HCT116 (cell line): ENCODE measurements around the gene LGR6. TPM values are rescaled to one million over a fixed set of nuclear protein-coding genes. Genes with fewer than 3 reads are reported as not detected.

Source experiments
- ATAC-seq: fragments of 200-7000 bp; cut with Tn5 transposase; 2 replicates; pipeline ENCODE4 v1.9.1; 2020; ENCODE audit warnings: mild to moderate bottlenecking, moderate library complexity
- BruUV-seq: library from RNA; stranded (reverse); fragments of 400-500 nt; replicated peaks from 2 replicates; lab custom pipeline; 2021; lab: Mats Ljungman, UMichigan
- CTCF ChIA-PET: fragments of 300-600 bp; sonication (Branson Sonifier 250); formaldehyde crosslinking; loops from one replicate; lab custom pipeline; 2021; ENCODE audit warnings: antibody characterized with exemption; lab: Charles Lee
- POLR2A ChIA-PET: fragments of 300-600, 350-600 bp; sonication (Branson Sonifier 250); formaldehyde crosslinking; loops from one replicate; lab custom pipeline; 2021; ENCODE audit warnings: antibody characterized with exemption; lab: Charles Lee
- RAD21 ChIA-PET, 2 experiments: fragments of 300-600 bp; sonication (Branson Sonifier 250); formaldehyde crosslinking; loops; one replicate each; lab custom pipeline; 2023; ENCODE audit warnings: low total read pairs in 2 of 2; ENCODE audit not compliant: uncharacterized antibody in 2 of 2, unreplicated experiment in 2 of 2, low non-redundant PET in 1 of 2; lab: Charles Lee
- DNase-seq: peaks from one replicate; pipeline ENCODE4 v3.0.0-alpha.2; 2010; ENCODE audit warnings: low read depth, low spot score
- H2AFZ ChIP-seq: fragments of 200-600 bp; shearing (Covaris generic), sonication (generic); 2 replicates; pipeline ENCODE4 v1.6.1; 2017; ENCODE audit warnings: low read depth, mixed run types, mixed read lengths, antibody characterized with exemption, low read length; ENCODE audit not compliant: poor library complexity, severe bottlenecking
- H3K27ac ChIP-seq: 2 replicates; pipeline ENCODE4 v1.5.1; 2012; ENCODE audit warnings: low read depth, low read length
- H3K27me3 ChIP-seq: fragments of 200-600 bp; sonication (generic); 2 replicates; pipeline ENCODE4 v1.6.1; 2016; ENCODE audit warnings: mixed run types, low read length, mixed read lengths; ENCODE audit not compliant: insufficient read depth
- H3K36me3 ChIP-seq, 2 experiments: fragments of 200-500 bp in 1 of 2; fragments of 200-600 bp in 1 of 2; sonication (Bioruptor generic) in 1 of 2; sonication (generic) in 1 of 2; 2 replicates each; pipeline versions ENCODE4 v1.5.1 to v1.6.1; 2014 to 2016; ENCODE audit warnings: low read length in 2 of 2, inconsistent platforms in 1 of 2, mixed read lengths in 1 of 2, mixed run types in 1 of 2; ENCODE audit not compliant: insufficient read depth in 2 of 2, control insufficient read depth in 1 of 2
- H3K4me1 ChIP-seq, 2 experiments: fragments of 200-600 bp in 1 of 2; sonication (generic) in 1 of 2; 2 replicates each; pipeline versions ENCODE4 v1.5.1 to v1.6.1; 2012 to 2017; ENCODE audit warnings: low read length in 2 of 2, inconsistent platforms in 1 of 2, mild to moderate bottlenecking in 1 of 2, mixed read lengths in 1 of 2, mixed run types in 1 of 2, moderate library complexity in 1 of 2; ENCODE audit not compliant: insufficient read depth in 2 of 2, control insufficient read depth in 1 of 2
- H3K4me2 ChIP-seq: fragments of 200-600 bp; sonication (generic); 2 replicates; pipeline ENCODE4 v1.6.1; 2017; ENCODE audit warnings: mixed run types, low read length, mixed read lengths
- H3K4me3 ChIP-seq, 2 experiments: fragments of 200-600 bp in 1 of 2; sonication (generic) in 1 of 2; replicated peaks in 1 of 2; 2 replicates each; pipeline ENCODE4 v1.5.1; 2011 to 2016; ENCODE audit warnings: low read length in 2 of 2, control low read depth in 1 of 2, low read depth in 1 of 2, mild to moderate bottlenecking in 1 of 2, mixed read lengths in 1 of 2, mixed run types in 1 of 2
- H3K79me2 ChIP-seq: fragments of 200-600 bp; sonication (generic); 2 replicates; pipeline ENCODE4 v1.6.1; 2017; ENCODE audit warnings: mild to moderate bottlenecking, mixed run types, low read length, moderate library complexity, mixed read lengths; ENCODE audit not compliant: insufficient read depth
- H3K9ac ChIP-seq: fragments of 200-600 bp; sonication (generic); 2 replicates; pipeline ENCODE4 v1.6.1; 2016; ENCODE audit warnings: low read length, mixed read lengths
- H3K9me2 ChIP-seq: fragments of 200-600 bp; sonication (generic), shearing (Covaris generic); 2 replicates; pipeline ENCODE4 v1.6.1; 2017; ENCODE audit warnings: mixed run types, mild to moderate bottlenecking, moderate library complexity; ENCODE audit not compliant: insufficient read depth
- H3K9me3 ChIP-seq, 2 experiments: fragments of 200-500 bp in 1 of 2; fragments of 200-600 bp in 1 of 2; sonication (Bioruptor generic) in 1 of 2; sonication (generic) in 1 of 2; 2 replicates each; pipeline ENCODE4 v1.6.1; 2014 to 2017; ENCODE audit warnings: low read length in 2 of 2, mixed read lengths in 2 of 2, inconsistent platforms in 1 of 2, low read depth in 1 of 2, mild to moderate bottlenecking in 1 of 2, mixed run types in 1 of 2, moderate library complexity in 1 of 2; ENCODE audit not compliant: control insufficient read depth in 1 of 2, insufficient read depth in 1 of 2
- H4K20me1 ChIP-seq: fragments of 200-600 bp; sonication (generic), shearing (Covaris generic); 2 replicates; pipeline ENCODE4 v1.6.1; 2017; ENCODE audit warnings: mixed run types, mild to moderate bottlenecking, moderate library complexity; ENCODE audit not compliant: insufficient read depth
- CBX3 ChIP-seq: IDR thresholded peaks from 2 replicates; pipeline ENCODE4 v1.6.1; 2012; ENCODE audit warnings: low read depth
- CEBPB ChIP-seq: IDR thresholded peaks from 2 replicates; pipeline ENCODE4 v1.6.1; 2012; ENCODE audit warnings: low read depth
- EGR1 ChIP-seq: IDR thresholded peaks from 2 replicates; pipeline ENCODE4 v1.6.1; 2012; ENCODE audit warnings: low read depth
- FOSL1 ChIP-seq: IDR thresholded peaks from 2 replicates; pipeline ENCODE4 v1.6.1; 2012; ENCODE audit warnings: low read depth
- JUND ChIP-seq: IDR thresholded peaks from 2 replicates; pipeline ENCODE4 v1.6.1; 2012
- SIN3A ChIP-seq: IDR thresholded peaks from 2 replicates; pipeline ENCODE4 v1.6.1; 2012; ENCODE audit warnings: low read depth
- SP1 ChIP-seq: IDR thresholded peaks from 2 replicates; pipeline ENCODE4 v1.6.1; 2012; ENCODE audit warnings: low read depth
- TCF7L2 ChIP-seq: IDR thresholded peaks from 2 replicates; pipeline ENCODE4 v1.7.0; 2011; ENCODE audit warnings: borderline replicate concordance, inconsistent platforms; ENCODE audit not compliant: insufficient read depth, insufficient read length; ENCODE audit errors: extremely low read depth
- YY1 ChIP-seq: IDR thresholded peaks from 2 replicates; pipeline ENCODE4 v1.6.1; 2011; ENCODE audit warnings: low read length, low read depth, moderate library complexity, mild to moderate bottlenecking; ENCODE audit not compliant: insufficient replicate concordance; ENCODE audit errors: extremely low read depth
- intact Hi-C: fragments of 100-400 bp; cut with micrococcal nuclease; formaldehyde crosslinking; loops from 2 replicates; pipeline ENCODE4 v1.10.0; 2022
- total RNA-seq: library from RNA; stranded (reverse); gene quantifications from one replicate; pipeline ENCODE4 v1.2.1, GENCODE V29; 2021; ENCODE audit not compliant: unreplicated experiment

Gene LGR6
- total RNA-seq, 1 experiment from 2014 or later, result 0.20 TPM

- no peak for TF ChIP-seq CEBPB
- peak; percentile 35; the same call in 1 of the 2 replicates for TF ChIP-seq SP1
- no peak for TF ChIP-seq YY1
- TF ChIP-seq EGR1, result peak; percentile 57; the same call in 1 of the 2 replicates
- TF ChIP-seq JUND, result peak; percentile 55
- TF ChIP-seq FOSL1, result peak; percentile 54
- TF ChIP-seq SIN3A, result no peak
- TF ChIP-seq TCF7L2, result peak; percentile 91
- no peak for TF ChIP-seq CBX3
- intact Hi-C loops, result no loop called here
- no TSS peak for BruUV-seq
- Histone ChIP-seq H3K79me2 (no peaks in the 10 kb centered on the region), H3K4me3 (no peak overlapping the region), H3K36me3 (no peaks in the 10 kb centered on the region), H4K20me1 (no peaks in the 10 kb centered on the region), H3K4me2 (peak overlapping the region; percentile 68), H3K27me3 (peaks cover 41% of the 10 kb centered on the region; the same call in 1 of the 2 replicates), H3K27ac (no peak overlapping the region), H3K9me3 (no peaks in the 10 kb centered on the region), H3K9me2 (no peaks in the 10 kb centered on the region), H2AFZ (no peak overlapping the region), H3K9ac (no peak overlapping the region), H3K4me1 (peaks cover 14 to 16% of the 10 kb centered on the region in 2 experiments; a peak in 3 of 4 replicates)
- DNase-seq (no peak), ATAC-seq (peak; percentile 84)
- RAD21 ChIA-PET, result no interaction called here
- POLR2A ChIA-PET, result no interaction called here
- CTCF ChIA-PET, result no interaction called here
Measured at GRCh38 chr1:202221911-202222909, 28.6 kb downstream of the LGR6 start.
